Ecto neural progenitor cell (in vitro differentiated cells): Measurements from ENCODE around the gene LHCGR.

Experiments
- DNase-seq: peaks from one replicate; pipeline ENCODE4 v3.0.0-alpha.2; 2018; ENCODE audit warnings: low spot score

Gene LHCGR

DNA sequence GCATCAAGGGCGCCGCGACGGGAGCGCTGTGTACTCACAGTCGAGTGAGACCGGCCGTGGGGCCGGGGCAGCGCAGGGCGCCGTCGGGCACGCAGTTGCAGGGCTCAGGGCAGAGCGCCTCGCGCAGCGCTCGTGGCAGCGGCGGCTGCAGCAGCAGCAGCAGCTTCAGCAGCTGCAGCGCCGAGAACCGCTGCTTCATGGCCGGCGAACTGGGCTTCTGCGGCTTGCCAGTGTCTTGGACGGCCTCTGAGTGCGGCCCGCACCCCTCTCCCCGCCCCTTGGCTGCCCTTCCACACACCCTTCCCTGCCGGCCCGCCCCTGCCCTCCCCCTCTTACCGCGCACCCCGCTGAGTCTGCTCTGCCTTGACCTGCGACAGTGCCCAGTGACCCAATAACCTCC lies at the start of gene LHCGR:
TSS of gene LHCGR (minus strand) at position 252 of the 400 bp plus-strand sequence. CDS start at position 199, 53 bp downstream.
- peak; percentile 65 for DNase-seq

DNA sequence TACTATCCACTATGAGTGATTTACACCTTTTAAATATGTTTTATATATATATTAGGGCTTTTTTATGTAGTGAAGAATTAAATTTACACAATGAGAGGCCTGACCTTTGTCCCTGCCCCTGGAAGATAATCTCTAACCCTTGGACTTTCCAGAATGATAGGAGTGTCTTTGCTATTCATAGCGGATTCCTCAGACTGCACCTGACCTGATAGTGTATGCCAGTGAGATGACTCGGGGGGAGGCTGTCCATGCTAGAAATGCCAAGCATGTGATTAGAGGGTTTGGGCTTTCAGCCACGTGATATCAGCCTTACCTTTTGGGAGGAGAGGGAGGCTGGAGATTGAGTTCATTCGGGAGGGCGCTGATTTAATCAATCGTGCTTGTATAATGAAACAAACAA lies 44.1 kb upstream of the LHCGR start:
- DNase-seq, result no peak

DNA sequence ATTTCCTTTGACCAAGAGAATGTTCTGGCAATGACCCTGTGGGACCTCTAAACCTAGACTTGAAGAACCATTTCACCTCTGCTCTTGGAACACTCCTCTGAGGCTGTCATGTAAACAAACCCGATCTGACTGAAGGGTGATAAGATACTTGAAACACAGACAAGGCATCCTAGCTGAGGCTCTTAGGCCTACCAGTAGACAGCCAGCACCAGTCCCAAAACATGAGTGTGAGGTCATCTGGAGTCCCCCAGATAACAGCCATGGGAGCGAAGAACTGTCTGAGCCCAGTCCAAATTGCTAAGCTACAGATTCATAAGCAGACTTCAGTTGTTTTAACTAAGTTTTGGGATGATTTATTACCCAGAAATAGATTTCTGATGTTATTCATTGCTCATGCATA lies 39.5 kb upstream of the LHCGR start:
- DNase-seq, result no peak

DNA sequence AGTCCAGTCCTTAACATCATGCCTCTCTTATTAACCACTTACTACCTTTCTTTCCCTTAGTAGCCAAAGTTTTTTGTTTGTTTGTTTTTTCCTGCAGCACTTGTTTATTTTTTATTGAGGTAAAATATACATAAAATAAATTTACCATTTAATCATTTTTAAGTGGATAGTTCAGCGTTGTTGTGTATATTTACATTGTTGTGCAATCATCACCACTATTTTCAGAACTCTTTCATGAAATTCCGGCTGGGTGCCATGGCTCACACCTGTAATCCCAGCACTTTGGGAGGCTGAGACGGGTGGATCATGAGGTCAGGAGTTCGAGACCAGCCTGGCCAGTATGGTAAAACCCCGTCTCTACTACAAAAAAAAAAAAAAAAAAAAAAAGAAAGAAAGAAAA lies 38.1 kb upstream of the LHCGR start:
- DNase-seq, result no peak

DNA sequence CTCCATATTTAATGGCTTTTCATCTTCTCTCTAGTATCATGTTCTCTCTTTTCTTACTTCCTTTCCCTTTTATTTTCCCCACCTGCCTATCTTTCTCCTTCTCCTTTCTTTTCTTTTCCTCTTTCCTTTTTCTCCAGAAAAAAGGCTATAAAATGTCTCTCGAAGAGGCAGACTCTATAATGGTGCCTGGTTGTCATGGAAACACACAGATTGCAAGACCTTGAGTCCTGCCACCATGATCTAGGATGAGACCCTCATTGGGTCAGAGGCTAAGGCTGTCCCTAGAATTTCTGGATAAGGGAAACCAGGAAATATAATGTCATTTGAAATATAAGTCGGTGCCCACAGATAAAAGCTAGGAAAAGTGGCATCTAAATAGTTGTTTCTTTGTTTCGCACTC lies 36.5 kb upstream of the LHCGR start:
- no peak for DNase-seq

DNA sequence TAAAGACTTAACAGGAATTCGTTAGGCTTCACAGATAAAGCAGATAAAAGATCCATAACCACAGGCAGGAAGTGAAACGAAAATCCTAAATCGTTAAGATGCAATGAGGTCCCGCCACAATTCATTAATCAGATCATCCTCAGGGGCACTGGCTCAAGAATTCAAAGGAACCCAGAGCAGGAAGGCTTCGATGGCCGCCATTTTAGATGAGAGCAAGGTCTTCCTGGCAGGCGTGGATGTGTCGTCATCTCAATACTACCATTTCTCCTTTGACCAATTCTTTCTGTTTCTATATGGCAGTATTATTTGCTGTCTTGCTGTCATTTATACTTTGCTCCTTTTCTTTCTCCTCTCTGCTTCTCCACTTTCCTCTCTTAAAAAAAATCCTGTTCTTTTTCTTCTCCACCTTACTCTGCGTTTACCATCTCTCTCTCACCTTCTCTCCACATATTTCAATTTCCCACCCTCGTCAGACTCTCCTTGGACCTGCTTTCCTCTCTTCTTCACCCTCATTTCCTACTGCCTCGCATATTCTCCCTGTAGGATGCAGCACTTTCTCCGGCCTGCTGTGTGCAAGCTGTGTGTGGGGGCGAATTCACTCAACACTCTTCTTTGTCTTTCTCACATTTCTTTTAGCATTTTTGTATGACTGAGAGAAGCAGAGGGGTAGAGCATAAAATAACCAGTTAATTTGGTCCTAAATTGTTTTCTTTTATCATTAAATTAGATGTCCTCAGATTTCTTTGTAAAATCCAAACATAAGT lies 35.1 kb upstream of the LHCGR start:
- no peak for DNase-seq

DNA sequence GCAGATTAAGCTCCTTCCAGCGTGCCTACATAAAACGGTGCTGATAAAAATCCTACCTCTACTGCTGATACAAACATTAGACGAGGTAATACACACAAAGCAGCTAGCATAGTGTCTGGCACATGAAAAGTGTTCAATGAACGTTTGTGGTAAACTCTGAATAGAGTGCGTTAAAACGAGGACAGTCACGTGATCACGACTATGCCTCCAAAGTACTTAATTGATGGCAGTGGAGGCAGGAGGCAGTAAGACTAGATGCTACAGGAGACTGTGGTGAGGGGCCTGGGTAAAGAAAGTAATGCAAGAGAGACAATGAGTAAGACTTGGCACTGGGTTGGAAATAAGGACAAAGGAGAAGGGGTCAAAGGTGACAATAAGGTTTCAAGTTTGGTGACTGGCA lies 32.1 kb upstream of the LHCGR start:
- DNase-seq, result no peak

DNA sequence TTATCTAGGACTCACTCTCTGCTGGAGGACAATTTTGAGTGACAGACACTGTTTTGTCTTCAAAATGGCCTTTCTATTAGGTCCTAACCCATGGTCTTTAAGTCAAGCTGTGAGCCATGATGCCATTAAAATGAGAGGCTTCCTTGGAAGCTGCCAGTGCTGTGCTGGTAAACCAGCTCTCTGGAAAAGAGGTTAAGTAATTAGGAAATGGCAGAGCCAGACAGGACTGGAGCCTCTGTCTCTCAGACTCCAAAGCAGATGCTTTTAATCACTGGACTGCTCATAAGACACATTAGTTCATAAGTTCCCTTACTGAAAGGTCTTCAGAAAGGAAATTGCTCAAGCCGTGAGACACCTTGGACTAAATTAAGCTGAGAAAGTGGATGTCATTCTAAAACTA lies 25.8 kb upstream of the LHCGR start:
- no peak for DNase-seq

DNA sequence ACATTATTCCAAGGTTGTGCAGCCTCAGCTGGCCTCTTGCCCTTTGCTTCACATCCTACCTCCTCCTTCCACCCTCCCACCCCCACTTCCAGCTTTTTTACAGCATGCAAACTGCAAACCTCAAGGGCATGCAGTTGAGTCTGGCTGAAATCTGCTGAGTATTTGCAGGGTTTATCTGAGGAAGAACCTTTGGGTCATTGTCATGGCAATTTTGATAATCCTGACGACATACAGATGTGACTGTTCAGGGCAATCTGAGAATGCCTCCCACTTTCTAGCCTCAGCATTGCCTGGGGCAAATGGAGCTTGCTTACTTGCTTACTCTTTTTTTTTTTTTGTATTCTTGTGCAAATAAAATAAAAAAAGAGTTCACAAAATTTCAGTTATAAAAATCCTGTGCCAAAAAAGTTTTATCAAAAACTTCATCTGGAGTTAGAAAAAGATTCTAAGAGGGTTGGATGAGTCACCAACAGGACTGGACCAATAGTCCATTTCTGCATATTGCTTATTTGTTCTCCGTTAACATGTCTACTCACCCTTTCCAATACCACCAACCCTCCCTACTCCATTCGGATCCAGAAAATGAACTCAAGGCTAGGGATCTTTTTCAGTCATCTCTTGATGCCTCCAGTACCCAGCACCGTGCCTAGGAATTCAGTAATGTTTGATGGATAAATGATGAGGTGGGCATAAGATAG lies 23.6 kb upstream of the LHCGR start:
- DNase-seq, result no peak

DNA sequence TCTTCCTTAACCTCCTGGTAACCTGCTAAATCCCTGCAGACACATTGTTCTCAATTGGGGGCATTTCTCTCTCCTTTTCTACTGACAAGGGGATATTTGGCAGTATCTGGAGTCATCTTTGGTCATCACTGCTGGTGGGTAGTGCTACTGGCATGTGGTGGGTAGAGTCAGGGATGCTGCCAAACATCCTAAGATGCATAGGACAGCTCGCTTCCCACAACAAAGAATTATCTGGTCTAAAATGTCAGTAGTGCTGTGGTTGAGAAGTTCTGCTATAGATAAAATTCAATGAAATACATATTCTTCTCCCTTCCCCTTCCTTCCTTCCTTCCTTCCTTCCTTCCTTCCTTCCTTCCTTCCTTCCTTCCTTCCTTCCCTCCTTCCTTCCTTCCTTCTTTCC lies 18.7 kb upstream of the LHCGR start:
- no peak for DNase-seq

DNA sequence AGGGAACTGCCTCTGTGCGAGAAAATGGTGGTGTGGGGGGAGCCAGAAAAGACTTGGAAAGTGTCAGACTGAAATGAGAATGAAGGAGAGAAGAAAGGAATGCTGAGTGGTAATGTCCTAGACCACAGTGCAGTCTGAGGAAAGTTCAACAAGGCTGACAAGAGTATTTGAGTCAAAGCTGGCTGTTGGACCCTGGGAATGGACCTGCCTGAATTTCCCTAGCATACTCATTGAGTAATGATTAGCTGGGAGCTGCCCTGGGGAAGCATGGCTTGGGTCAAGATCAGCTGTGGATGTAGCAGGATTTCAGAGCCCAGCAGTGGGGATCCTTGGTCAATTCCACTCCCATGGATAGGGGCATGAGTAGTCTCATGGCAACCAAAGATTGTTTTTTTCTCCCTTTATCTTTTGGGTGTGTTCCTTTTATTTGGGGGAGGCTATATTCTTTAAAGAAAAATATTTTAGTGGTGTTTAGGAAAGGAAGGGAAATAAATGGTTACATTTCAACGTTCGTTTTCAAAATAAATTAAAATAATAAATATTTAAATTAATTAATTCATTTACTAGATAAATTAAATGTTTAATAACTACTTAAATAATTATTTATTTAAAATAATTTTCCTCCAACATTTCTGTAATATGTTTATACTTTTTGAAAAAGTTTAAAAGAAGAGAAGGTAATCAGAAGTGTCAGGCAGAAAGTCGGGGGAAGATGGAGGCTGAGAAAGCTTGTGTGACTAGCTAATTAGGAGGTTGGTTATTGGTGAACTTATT lies 15.9 kb upstream of the LHCGR start:
- DNase-seq, result no peak

DNA sequence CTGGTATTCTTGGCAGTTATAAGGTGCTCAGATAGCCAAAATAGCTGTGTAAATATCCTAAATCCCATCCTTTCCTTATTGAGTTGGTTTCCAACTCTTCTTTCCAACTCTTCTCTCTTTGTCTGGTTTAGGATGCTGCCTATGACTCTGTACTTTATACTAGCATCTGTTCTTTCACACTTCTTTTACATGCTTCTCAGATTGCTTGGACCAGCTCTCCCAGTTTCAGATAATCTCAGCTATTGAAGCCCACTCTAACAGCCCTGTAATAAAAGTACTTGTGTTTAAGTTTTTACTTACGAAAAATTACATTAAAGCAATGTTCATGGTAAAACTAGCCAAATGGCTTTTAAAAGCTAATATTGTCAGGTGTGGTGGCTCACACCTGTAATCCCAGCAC lies 14.7 kb upstream of the LHCGR start:
- no peak for DNase-seq

DNA sequence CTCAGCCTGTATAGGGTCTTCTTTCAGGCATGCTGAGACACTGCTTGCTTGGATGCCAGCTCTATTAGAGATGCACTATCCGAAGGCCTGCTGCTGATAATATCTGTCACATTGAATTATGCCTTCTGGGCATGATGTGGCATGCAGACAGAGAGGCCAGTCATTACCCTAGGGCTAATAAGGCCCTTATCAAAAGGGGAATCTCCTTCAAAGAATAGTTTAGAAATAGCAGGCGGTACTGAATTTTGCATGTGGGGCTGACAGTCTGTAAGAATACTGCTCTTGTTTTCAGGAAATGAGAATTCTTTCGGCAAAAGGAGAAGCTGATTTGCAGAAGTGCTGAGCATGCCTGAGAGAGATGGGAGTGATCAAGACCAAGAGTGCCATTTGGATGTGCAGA lies 13.1 kb upstream of the LHCGR start:
- DNase-seq, result no peak

DNA sequence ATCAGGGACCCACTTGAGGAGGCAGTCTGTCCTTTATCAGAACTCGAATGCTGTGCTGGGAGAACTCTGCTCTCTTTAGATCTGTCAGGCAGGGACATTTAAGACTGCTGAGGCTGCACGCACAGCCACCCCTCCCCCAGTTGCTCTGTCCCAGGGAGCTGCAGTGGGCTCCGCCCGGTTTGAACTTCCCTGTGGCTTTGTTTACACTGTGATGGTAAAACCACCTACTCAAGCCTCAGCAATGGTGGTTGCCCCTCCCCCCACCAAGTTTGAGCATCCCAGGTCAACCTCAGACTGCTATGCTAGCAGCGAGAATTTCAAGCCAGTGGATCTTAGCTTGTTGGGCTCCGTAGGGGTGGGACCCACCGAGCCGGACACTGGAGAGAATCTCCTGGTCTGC lies 11.8 kb upstream of the LHCGR start:
- DNase-seq, result no peak

DNA sequence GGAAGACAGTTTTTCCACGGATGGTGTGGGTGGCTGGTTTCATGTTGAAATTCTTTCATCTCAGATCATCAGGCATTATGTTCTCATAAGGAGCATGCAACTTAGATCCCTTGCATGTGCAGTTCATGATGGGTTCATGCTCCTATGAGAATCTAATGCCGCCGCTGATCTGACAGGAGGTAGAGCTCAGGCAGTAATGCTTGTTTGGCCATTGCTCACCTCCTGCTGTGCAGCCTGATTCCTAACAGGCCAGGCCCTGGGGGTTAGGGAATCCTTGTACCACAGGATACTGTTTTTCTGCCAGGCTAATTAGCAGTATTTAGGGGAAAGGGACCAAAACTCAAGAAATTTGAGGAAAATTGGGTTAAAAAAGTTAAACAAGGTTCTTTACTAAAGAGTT lies 5.3 kb upstream of the LHCGR start:
- DNase-seq, result no peak

DNA sequence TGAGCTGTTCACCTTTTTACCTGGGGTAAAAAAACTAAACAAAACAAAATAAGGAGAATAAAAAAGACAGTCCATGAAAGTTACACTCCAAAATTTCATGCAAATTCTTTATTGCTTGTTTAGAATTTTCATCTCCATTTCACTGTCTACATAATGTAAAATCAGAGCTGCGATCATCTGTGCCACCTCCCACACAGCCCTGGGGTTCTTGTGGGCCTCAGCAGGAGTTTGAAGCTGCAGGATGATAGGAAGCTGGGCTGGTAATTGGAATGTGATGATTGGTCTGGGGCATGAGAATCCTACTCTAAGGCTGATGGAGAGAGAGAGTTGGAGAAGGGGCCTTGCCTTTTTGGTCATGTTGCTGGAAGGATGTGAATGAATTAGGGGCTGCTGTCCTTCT lies 4.2 kb upstream of the LHCGR start:
- no peak for DNase-seq

DNA sequence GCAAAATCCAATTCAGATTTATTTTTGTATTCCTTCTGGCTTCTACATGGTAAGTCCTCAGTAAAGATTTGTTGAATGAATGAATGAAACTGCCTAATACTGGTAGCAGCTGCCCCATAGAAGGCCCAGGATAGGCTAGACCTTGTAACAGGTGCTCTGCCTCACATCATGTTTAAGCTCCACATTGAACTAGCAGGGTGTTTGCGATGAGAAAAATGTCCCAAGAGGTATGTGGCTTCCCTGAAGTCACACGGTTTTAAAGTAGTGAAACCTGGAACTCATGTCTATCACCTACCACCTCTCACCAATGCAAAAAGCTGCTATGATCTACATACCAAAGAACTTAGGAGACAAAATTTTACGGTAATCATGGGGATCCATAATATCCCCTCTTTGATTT lies 765 bp upstream of the LHCGR start:
- no peak for DNase-seq

DNA sequence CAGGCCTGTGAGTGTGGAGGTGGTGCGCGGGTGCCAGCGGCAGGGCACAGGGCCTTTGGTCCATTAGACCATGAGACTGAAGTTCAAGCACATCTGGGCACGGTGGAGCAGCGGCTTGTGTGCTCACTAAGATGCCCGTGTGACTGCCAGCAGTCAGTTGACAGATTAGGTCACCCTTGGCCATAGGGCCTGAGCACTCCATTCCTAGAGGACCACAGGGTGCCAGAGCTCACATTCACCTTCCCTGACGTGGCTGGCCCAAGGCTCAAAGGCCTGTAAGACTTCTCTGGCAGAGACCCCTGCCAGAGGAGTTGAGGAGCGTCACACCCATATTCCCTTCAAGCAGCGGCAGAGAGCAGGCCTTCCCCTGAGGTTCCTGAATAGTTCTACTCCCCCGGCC lies 650 bp downstream of the LHCGR start:
- no peak for DNase-seq

DNA sequence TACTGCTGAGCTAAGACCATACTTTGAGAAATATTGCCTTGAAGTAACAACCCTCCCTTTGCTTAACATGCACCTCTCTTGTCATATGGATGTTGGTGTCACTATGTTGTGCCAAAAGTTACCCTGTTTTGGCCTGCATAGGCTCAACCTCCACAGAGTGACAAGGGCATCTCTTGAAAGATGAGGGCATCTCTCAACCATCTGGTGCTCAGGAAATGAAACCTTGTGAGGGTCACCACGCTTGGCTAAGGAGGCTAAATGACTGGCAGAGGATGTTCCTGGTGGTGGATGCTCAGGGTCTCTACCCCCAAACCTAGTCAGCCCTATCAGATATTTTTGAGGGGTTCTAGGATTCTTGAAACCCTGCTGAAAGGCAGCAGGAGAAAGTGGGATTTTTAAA lies 2.3 kb downstream of the LHCGR start:
- no peak for DNase-seq

DNA sequence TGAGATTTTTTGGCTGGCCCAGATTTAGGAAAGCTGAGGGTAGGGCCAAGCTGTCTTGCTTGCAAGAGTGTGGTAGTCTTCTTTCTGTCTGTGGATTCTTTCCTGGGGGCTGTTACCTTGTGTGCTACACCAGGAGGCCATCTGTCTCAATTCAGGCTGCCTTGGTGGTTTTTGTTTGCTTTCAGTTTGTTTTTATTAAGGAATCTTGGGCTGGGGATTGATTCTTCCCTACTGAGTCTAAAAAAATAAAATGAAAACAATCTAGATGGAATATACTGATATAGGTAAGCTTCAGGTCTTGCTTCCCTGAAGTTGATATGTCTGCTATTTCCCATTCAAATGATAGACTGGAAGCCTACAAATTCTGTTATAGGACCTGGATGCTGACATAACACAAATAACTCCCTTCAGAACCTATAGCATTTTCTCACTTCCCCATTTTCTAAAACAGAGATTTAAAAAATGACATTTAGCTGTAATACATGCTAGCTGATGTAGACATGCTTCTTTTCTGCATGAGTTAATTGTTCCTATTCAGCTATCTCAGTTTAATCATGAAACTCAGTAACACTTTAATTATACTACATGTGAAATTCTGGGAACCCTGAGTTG lies 5.3 kb downstream of the LHCGR start:
- no peak for DNase-seq

DNA sequence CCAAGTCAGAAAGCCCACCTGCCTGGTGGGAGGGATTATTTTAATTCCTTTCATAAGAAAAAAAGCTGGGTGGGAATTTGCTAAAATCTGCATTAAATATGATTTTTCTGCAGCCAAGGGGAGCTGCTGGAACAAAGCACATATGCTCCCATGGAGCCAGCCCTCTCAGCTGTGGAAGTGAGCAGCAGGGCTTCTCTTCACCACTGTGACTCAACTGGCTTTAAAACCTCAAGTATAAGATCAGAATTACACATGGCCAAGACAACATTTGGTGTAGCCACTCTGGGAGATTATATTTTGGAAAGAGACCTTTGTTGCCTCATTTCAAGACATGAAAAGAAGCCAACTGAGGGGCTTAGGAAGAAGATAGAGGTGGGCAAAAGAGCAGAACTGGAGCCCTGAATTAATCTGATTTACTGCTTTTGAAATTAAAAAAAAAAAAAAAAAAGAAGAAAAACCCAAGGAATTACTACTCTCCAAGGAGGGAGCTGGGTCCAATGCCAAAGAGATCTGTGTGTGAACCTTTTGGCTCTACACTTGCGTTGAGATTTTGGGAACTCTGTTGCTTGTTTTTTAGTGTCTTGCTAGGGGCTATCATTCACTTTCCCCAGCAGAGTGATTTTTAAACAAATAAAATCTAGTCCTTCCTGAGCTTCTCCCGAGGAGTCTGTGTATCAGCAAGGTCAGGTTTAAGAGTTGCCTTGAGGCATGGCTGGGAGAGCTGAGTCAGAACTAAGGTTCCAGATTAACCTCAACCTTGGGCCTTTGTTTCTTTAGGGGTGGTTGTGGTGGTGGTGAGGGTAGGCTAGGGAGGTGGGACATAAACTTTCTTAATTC lies 6.0 kb downstream of the LHCGR start:
- DNase-seq, result no peak

DNA sequence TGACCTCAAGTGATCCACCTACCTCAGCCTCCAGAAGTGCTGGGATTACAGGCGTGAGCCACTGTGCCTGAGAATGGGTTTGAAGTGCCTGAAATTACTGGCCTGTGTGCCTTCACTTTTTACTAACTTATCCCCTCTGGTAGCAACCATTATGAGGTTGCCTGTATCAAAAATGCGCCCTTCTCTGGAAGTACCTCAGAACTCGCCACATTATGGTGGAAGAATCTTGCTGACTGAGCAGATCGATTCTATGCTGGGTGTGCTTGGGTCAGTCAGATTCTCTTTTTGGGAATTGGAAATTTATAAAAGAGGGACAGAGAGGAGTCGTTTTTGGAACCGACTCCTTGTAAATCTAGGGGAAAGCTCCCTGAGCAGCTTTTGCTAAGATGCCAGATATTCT lies 8.2 kb downstream of the LHCGR start:
- no peak for DNase-seq
